Natural killer cell (primary cell): Measurements from ENCODE around the gene S100A7A. TPM values are rescaled to one million over a fixed set of nuclear protein-coding genes. Genes with fewer than 3 reads are reported as not detected.

ENCODE experiments used
- ATAC-seq, 3 donors: fragments of 150-1000 bp in 2 of 3; fragments of 200-7000 bp in 1 of 3; cut with Tn5 transposase; 1 replicate in 1 of 3; 2 replicates in 2 of 3; pipeline ENCODE4 v1.10.0; 2021; ENCODE audit warnings: mild to moderate bottlenecking in 2 of 3, moderate library complexity in 2 of 3
- DNase-seq, 2 donors: peaks; one replicate each; pipeline versions ENCODE4 v3.0.0 to v3.0.0-alpha.2; 2013 to 2021; ENCODE audit warnings: mixed read lengths in 1 of 2
- H3K27ac ChIP-seq: one replicate; pipeline ENCODE4 v1.5.1; 2013; ENCODE audit warnings: mild to moderate bottlenecking, low read length
- H3K27me3 ChIP-seq: one replicate; pipeline ENCODE4 v1.6.1; 2013; ENCODE audit warnings: low read length; ENCODE audit not compliant: control insufficient read depth, insufficient read depth
- H3K36me3 ChIP-seq: one replicate; pipeline ENCODE4 v1.6.1; 2013; ENCODE audit warnings: low read length; ENCODE audit not compliant: control insufficient read depth, insufficient read depth
- H3K4me1 ChIP-seq: one replicate; pipeline ENCODE4 v1.6.1; 2013; ENCODE audit warnings: low read length; ENCODE audit not compliant: control insufficient read depth, insufficient read depth
- H3K4me3 ChIP-seq: one replicate; pipeline ENCODE4 v1.5.1; 2013; ENCODE audit warnings: low read length
- H3K9me3 ChIP-seq: one replicate; pipeline ENCODE4 v1.6.1; 2013; ENCODE audit warnings: low read length; ENCODE audit not compliant: control insufficient read depth, insufficient read depth
- H3K27ac Mint-ChIP-seq, 2 donors: one replicate each; pipeline ENCODE4 v1.8.0; 2022; ENCODE audit warnings: mild to moderate bottlenecking in 2 of 2, mixed read lengths in 2 of 2, moderate library complexity in 1 of 2
- H3K27me3 Mint-ChIP-seq, 2 donors: one replicate each; pipeline ENCODE4 v1.8.0; 2022; ENCODE audit warnings: low read depth in 2 of 2, mixed read lengths in 2 of 2
- H3K36me3 Mint-ChIP-seq: one replicate; pipeline ENCODE4 v1.8.0; 2022; ENCODE audit warnings: mixed read lengths
- H3K4me1 Mint-ChIP-seq, 2 donors: one replicate each; pipeline ENCODE4 v1.8.0; 2022; ENCODE audit warnings: mixed read lengths in 2 of 2
- H3K4me3 Mint-ChIP-seq: one replicate; pipeline ENCODE4 v1.8.0; 2022; ENCODE audit warnings: mild to moderate bottlenecking, moderate library complexity, mixed read lengths
- H3K9me3 Mint-ChIP-seq, 2 donors: one replicate each; pipeline ENCODE4 v1.8.0; 2022; ENCODE audit warnings: mixed read lengths in 2 of 2
- WGBS: methylation state at CpG from one replicate; pipeline ENCODE4 v1.1.7; 2013; ENCODE audit warnings: missing lambda C conversion rate; ENCODE audit not compliant: insufficient coverage; 5-methylcytosine and 5-hydroxymethylcytosine counted together
- intact Hi-C: fragments of 100-400 bp; cut with micrococcal nuclease; formaldehyde crosslinking; loops from one replicate; pipeline ENCODE4 v1.14.2; 2022
- total RNA-seq, 4 donors: library from RNA; stranded (reverse); fragments of 120-200 nt in 1 of 4; gene quantifications; one replicate each; pipeline versions ENCODE4 v1.2.3 to v1.2.4, GENCODE V29; 2013 to 2022
- TF ChIP-seq, protein P1 (sequence below): fragments of 200-600 bp; IDR thresholded peaks from one replicate; pipeline ENCODE4 v1.8.0; 2022; ENCODE audit warnings: antibody characterized with exemption

The S100A7A gene
- total RNA-seq, 3 donors from 2014 or later (not counting 1 experiment from before 2014, with no cell fraction given), result not detected

DNA sequence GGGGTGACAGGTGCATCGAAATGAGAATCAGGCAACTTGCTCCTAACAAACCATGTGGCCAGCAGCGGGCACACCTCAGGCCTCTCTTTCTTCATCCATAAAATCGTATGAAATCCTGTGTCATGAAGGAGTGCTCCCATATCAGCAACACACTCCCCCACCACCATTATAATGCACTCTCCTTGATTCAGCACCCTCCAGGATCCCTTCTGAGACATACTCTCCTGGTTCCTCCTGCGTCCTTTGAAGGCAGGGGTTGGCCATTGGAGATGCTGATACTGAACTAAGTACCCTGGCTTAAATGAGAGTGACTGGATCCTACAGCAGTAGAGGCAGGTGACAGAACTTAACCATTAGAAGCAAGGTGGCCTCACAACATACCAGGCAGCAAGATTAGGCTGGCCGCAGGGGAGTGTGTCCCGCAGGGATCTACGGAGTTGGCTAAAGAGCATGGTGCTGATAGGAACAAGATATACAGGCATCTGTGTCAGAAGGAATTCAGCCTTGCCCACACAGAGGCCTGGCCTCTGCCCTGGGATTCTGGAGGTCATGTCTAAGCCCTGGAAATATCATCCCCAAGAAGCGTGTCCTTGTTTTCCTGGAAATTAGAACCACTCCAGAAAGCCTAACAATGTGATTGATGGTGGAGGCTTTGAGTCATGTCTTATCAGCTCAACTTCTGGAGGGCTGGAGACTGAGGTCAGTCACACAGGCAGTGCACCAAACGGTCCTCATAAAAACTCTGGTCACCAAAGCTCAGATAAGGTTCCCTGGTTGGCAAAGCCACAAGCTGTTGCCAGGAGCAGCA lies 16.8 kb downstream of the S100A7A start:
- peaks cover 9 to 16% of the 10 kb centered on the region in 2 donors for H3K27me3 Mint-ChIP-seq

DNA sequence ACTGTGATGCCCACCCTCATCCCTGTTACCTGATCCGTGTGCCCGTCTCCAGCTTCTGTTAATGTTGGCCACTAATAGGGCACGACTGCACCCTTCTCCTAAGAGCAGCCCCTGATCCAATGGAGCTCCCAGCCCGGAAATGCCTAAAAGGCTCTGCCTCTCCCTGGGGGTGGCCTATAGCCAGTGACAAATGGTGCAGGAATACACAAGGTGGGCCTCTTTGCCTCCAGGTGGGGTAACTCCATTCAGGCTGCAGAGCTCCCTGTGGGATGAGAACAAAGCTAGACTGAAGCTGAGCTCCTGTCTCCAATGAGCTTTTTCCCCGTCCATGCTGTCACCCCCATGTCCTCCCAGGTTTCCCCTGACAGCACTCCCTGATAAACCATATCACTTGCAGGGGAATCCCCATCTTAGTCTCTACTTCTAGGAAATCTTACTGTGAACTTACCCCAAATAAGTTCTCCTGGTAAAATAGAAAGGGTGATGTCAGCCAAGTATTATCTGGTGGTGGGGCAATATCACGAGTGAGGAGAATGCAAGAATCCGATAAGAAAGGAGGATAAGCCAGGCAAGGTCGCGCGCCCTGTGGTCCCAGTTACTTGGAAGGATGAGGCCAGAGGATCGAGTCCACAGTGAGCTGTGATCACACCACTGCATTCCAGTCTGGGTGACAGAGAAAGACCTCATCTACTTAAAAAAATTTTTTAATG lies 18.6 kb downstream of the S100A7A start:
- TF ChIP-seq, protein P1, sequence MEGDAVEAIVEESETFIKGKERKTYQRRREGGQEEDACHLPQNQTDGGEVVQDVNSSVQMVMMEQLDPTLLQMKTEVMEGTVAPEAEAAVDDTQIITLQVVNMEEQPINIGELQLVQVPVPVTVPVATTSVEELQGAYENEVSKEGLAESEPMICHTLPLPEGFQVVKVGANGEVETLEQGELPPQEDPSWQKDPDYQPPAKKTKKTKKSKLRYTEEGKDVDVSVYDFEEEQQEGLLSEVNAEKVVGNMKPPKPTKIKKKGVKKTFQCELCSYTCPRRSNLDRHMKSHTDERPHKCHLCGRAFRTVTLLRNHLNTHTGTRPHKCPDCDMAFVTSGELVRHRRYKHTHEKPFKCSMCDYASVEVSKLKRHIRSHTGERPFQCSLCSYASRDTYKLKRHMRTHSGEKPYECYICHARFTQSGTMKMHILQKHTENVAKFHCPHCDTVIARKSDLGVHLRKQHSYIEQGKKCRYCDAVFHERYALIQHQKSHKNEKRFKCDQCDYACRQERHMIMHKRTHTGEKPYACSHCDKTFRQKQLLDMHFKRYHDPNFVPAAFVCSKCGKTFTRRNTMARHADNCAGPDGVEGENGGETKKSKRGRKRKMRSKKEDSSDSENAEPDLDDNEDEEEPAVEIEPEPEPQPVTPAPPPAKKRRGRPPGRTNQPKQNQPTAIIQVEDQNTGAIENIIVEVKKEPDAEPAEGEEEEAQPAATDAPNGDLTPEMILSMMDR, result no peak
- no peak overlapping the region for H3K4me3 ChIP-seq
- no peaks in the 10 kb centered on the region for H3K9me3 Mint-ChIP-seq
- no peak overlapping the region for H3K4me3 Mint-ChIP-seq
- H3K4me1 ChIP-seq, result no peaks in the 10 kb centered on the region
- H3K27ac ChIP-seq, result no peak overlapping the region
- ATAC-seq, result no peak
- intact Hi-C loops, result no loop called here
- no peaks in the 10 kb centered on the region for H3K27me3 ChIP-seq
- H3K36me3 Mint-ChIP-seq, result no peaks in the 10 kb centered on the region
- peaks cover 14% of the 10 kb centered on the region in 2 donors for H3K27me3 Mint-ChIP-seq
- no peak overlapping the region for H3K27ac Mint-ChIP-seq
- no peaks in the 10 kb centered on the region for H3K9me3 ChIP-seq
- no peaks in the 10 kb centered on the region for H3K4me1 Mint-ChIP-seq
- DNase-seq, result no peak
- 85% methylated on average over 11 of the region's 11 CpGs for WGBS
- no peaks in the 10 kb centered on the region for H3K36me3 ChIP-seq

More for the DNA sequence above, 16.8 kb downstream of the S100A7A start:
- 79% methylated on average over 9 of the region's 9 CpGs for WGBS
- H3K36me3 Mint-ChIP-seq, result no peaks in the 10 kb centered on the region
- no peaks in the 10 kb centered on the region for H3K9me3 Mint-ChIP-seq
- no peaks in the 10 kb centered on the region for H3K9me3 ChIP-seq
- H3K36me3 ChIP-seq, result no peaks in the 10 kb centered on the region
- intact Hi-C loops, result no loop called here
- no peak for ATAC-seq
- no peak overlapping the region for H3K27ac ChIP-seq
- H3K4me1 Mint-ChIP-seq, result no peaks in the 10 kb centered on the region
- H3K27me3 ChIP-seq, result no peaks in the 10 kb centered on the region
- H3K4me3 ChIP-seq, result no peak overlapping the region
- H3K27ac Mint-ChIP-seq, result no peak overlapping the region
- no peak overlapping the region for H3K4me3 Mint-ChIP-seq
- TF ChIP-seq, protein P1, result no peak
- no peaks in the 10 kb centered on the region for H3K4me1 ChIP-seq
- DNase-seq, result no peak

DNA sequence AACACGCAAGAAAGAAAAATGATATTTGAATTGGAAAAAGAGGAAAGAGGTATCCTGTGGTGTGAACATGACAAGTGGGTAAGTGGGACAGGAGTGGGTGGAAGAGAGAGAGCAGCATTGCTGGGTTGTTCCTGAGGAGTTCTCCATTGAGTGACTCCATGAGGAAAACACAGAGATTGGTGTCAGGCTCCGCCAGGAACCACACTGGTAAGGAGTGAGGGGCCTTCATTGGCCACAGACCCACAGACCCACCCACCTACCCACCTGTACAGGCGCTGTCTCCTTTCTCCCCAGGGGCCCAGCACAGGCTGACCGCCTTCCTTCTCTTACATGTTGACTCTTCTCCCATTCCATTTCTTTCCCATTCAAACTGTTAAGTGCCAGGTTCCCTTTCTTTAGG lies 20.9 kb downstream of the S100A7A start:
- Histone ChIP-seq H3K9me3 (no peaks in the 10 kb centered on the region), H3K36me3 (no peaks in the 10 kb centered on the region), H3K27ac (no peak overlapping the region), H3K27me3 (no peaks in the 10 kb centered on the region), H3K4me3 (no peak overlapping the region), H3K4me1 (no peaks in the 10 kb centered on the region)
- H3K27me3 Mint-ChIP-seq, result peaks cover 19 to 24% of the 10 kb centered on the region in 2 donors
- H3K4me3 Mint-ChIP-seq, result no peak overlapping the region
- H3K9me3 Mint-ChIP-seq, result no peaks in the 10 kb centered on the region
- H3K27ac Mint-ChIP-seq, result no peak overlapping the region
- intact Hi-C loops, result no loop called here
- DNase-seq, result no peak
- no peak for ATAC-seq
- H3K4me1 Mint-ChIP-seq, result no peaks in the 10 kb centered on the region
- TF ChIP-seq, protein P1, result no peak
- no peaks in the 10 kb centered on the region for H3K36me3 Mint-ChIP-seq
- WGBS, result 88% methylated on average over 4 of the region's 4 CpGs
